Measurements from ENCODE around the gene ZBTB5. TPM values are rescaled to one million over a fixed set of nuclear protein-coding genes. Genes with fewer than 3 reads are reported as not detected.

Gene ZBTB5
- total and polyA plus RNA-seq, 2 of the 8 experiments (the other 6 are each of a cell fraction or from before 2014, with no cell fraction given): 13.3 to 14.5 TPM

DNA sequence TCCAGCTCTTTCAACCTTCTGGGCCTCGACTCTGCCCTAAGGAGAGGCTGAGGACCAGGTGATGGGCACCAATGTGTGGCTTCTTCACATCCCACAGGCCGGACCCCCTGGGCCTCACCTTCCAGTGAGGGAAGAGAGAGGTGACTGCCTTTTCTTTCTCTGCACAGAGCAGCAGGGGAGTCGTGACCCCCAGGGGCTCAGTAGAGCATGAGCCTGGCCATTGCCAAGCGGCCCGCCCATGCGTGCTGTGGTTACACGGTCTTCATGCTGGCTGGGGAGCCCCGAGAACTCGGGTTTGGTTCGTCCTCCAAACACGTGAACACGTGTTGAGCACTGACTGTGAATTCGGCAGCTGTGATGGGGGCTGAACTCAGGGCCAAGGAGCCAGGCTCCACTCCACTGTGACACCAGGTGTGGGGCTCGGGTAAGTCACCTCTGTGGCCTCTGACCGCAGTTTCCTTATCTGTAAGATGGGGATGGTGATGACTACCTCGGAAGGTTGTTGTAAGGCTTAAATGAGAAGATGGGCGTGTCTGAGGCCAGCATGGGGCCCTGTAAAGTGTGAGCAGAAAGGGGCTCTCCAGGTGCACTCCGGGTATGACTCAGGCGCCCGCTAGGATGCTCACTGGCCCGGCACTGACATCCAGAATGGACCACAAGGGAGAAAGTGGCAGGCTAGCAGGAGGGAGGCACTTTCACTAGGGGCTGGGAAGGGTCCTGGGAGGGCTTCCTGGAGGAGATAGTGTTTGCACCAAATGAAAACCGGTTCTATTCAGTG lies 56.1 kb downstream of the ZBTB5 start:
- DNase-seq (ENCODE audit: low read depth in 1 of 2, low spot score in 2 of 2) (no peak), FAIRE-seq (no peak)
- Histone ChIP-seq H3K27ac (ENCODE audit: low read depth, low read length) (no peak overlapping the region), H2BK20ac (ENCODE audit: low read length) (no peak overlapping the region), H4K20me1 (replicated peaks in 1 of 2; ENCODE audit: control insufficient read depth in 1 of 2, insufficient read depth in 2 of 2, low read length in 2 of 2) (no peaks in the 10 kb centered on the region), H3K56ac (replicated peaks; ENCODE audit: insufficient read length, low read depth, low read length) (no peak overlapping the region), H3K4me3 (ENCODE audit: extremely low read depth in 1 of 4, insufficient read depth in 2 of 4, low read depth in 3 of 4, low read length in 4 of 4) (no peak overlapping the region), H2AFZ (ENCODE audit: low read length) (no peak overlapping the region), H3K9me3 (ENCODE audit: insufficient read depth in 2 of 2, low read depth in 1 of 2, low read length in 1 of 2) (no peaks in the 10 kb centered on the region), H3K9ac (replicated peaks in 1 of 4; ENCODE audit: extremely low read depth in 1 of 4, low read depth in 3 of 4, low read length in 3 of 4) (no peak overlapping the region), H3K79me2 (ENCODE audit: control insufficient read depth in 1 of 2, insufficient read depth in 2 of 2, low read length in 2 of 2) (no peaks in the 10 kb centered on the region), H4K8ac (ENCODE audit: extremely low read depth, insufficient read depth, low read length) (no peak overlapping the region), H3K4ac (replicated peaks; ENCODE audit: insufficient read length, low read depth, low read length) (no peak overlapping the region), H3K4me1 (replicated peaks in 1 of 4; ENCODE audit: control insufficient read depth in 3 of 4, insufficient read depth in 4 of 4, low read length in 3 of 4) (peaks cover 0 to 8% (median 2%) of the 10 kb centered on the region in 4 experiments; a peak in 3 of 7 replicates), H3K27me3 (replicated peaks in 1 of 4; ENCODE audit: control insufficient read depth in 3 of 4, extremely low read depth in 1 of 4, insufficient read depth in 3 of 4, low read length in 3 of 4) (no peaks in the 10 kb centered on the region), H4K91ac (replicated peaks; ENCODE audit: insufficient read length, low read length) (no peak overlapping the region), H3K23me2 (ENCODE audit: low read depth, low read length) (no peaks in the 10 kb centered on the region), H3K23ac (ENCODE audit: insufficient read length) (no peak overlapping the region), H3K14ac (ENCODE audit: insufficient read length) (no peak overlapping the region), H2BK5ac (ENCODE audit: low read depth, low read length) (no peak overlapping the region), H4K5ac (ENCODE audit: insufficient read length, low read depth, low read length) (no peak overlapping the region), H2BK120ac (replicated peaks; ENCODE audit: low read depth, low read length) (no peak overlapping the region), H3K79me1 (ENCODE audit: low read depth, low read length) (no peaks in the 10 kb centered on the region), H3K36me3 (ENCODE audit: control insufficient read depth in 2 of 4, insufficient read depth in 4 of 4, low read length in 3 of 4) (no peaks in the 10 kb centered on the region), H3K4me2 (ENCODE audit: insufficient read depth in 1 of 2, low read depth in 2 of 2, low read length in 2 of 2) (no peak overlapping the region), H3K18ac (ENCODE audit: extremely low read depth, low read length) (no peak overlapping the region), H2AK5ac (ENCODE audit: low read depth, low read length) (no peak overlapping the region; the same call in 1 of the 2 replicates), H2BK15ac (ENCODE audit: low read length) (no peak overlapping the region), H2BK12ac (ENCODE audit: low read depth, low read length) (no peak overlapping the region)
- ChIA-PET POLR2A (ENCODE audit: partially characterized antibody) (interaction anchor here (1.2 kb wide), 1 partner anchor 20 kb away, joined by 3 read pairs; no protein-coding TSS in a partner anchor), CTCF (ENCODE audit: partially characterized antibody) (interaction anchor here (0.9 to 2.4 kb wide), 8 partner anchors 10 to 538 kb away, joined by 3 to 7 read pairs (median 4); no protein-coding TSS in a partner anchor)
- TF ChIP-seq KDM5A (IDR thresholded peaks at IDR 0.05; ENCODE audit: low read length) (no peak), POLR2A (IDR thresholded peaks at IDR 0.05; ENCODE audit: control extremely low read depth in 1 of 2, low read depth in 2 of 2, low read length in 2 of 2) (no peak), BRCA1 (IDR thresholded peaks at IDR 0.05; ENCODE audit: low read depth, low read length) (no peak), TAF7 (optimal IDR thresholded peaks at IDR 0.05; ENCODE audit: borderline replicate concordance, low read depth, low read length) (no peak), CTBP2 (IDR thresholded peaks at IDR 0.05; ENCODE audit: borderline replicate concordance, insufficient read depth, insufficient read length, low read length) (no peak)
- 94% methylated on average over 22 of the region's 22 CpGs; no CpG with 5 or more reads in 1 of the 2 experiments for WGBS, 2 experiments (ENCODE audit: extremely low coverage in 1 of 2, insufficient coverage in 1 of 2, insufficient read length in 1 of 2, insufficient replicate concordance in 2 of 2, low coverage in 1 of 2, low lambda C conversion rate in 2 of 2, missing lambda C conversion rate in 1 of 2)

Data from H1 (cell line).